ENCODE data around the gene XDH.

- TF ChIP-seq CTCF (IDR thresholded peaks at IDR 0.05) (no peak), POLR2A (IDR thresholded peaks at IDR 0.05) (no peak)
Measured at GRCh38 chr2:31434911-31435310, 20.4 kb upstream of the XDH start.
